Activated effector memory CD4-positive, alpha-beta T cell treated with Interleukin-2 at 50 U/mL for 16 hours (primary cell): ENCODE data around the gene CMIP.
"Not testable (repeated sequence)": the region's sequence is repeated elsewhere in the genome, so short reads cannot be mapped to it uniquely, and the experiment has no call there.

Experiments used
- DNase-seq: peaks from one replicate; pipeline ENCODE4 v3.0.0-alpha.2; 2020

CMIP gene

DNA sequence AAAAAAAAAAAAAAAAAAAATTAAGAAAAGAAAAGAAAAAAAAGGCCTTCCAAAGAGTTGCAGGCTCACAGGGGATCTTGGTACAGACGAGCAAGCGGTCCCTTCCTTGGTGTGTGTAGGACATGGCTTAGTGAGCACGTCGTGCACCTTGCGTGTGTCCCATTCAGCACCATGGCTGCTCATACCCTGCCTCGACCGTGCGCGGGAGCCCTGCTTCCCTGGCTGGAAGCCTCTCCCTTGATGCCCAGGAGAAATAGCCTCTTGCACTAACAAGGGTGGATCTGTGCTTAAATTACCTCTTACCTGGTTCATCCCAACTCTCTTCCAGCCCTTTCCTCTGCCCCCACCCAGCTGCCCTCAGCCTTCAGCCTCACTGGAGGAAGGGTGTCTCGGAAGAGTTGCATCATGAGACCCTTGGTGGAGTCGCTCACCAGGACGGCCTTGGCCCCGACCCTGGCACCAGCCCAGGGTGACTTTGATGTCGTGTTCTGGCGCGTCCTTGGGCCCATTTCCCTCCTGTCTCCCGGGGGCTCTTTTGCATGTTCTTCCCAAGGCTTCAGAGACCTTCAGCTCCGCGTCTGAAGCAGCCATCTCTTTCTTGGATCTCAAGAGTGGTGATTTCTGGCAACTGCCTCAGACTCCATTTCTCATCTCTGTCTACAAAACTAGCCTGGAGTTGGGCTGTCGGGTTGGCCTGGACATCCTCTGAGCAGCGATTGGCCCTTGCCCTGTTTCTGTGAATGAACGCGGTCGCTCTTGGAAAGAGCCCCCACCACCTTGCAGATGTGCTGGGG lies 127.2 kb downstream of the CMIP start:
- DNase-seq = no peak

GRCh38 chr16:81572386-81573144 lies 128.0 kb downstream of the CMIP start:
- DNase-seq = no peak

DNA sequence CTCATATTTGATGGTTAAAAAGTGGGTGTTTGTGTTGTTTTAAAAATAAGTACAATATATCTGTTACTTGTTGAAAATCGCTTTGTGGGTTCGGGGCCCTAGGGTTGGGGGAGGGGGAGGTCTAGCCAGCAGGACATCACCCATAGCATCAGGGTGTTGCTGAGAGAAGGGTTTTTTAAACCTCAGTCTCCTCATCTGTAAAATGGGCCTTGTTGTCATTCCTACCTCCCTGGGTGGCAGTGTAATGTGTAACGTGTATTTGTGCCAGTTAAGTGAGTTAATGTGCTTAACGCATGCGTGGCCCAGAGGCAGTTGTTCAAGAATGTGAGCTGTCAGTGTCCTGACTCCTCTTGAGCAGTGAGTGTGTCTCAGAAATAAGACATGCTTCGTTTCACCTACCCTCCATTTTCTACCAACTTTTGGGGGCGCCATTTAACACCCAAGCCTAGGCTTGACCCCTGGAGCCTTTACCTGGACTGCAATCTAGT lies 129.0 kb downstream of the CMIP start:
- no peak for DNase-seq

DNA sequence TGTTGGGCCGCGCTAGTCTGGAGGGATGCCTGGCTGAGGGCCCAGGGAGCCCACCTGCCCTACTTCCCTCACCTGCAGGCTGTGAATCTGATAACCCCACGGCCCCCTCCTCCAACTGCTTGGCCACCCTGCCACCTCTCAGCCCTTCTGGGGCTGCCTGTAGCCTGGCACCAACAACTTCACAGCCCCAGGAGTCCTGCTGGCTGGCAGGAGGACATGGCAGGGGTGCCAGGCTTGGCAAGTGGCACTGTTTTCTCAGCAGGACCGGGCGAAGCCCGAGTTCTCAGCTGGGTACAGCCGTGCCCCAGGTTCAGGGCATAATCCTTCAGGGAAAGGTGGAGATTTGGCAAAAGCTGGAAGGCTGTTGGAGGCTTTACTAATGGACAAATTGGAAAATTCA lies 129.6 kb downstream of the CMIP start:
- DNase-seq = no peak

- no peak for DNase-seq
Measured at GRCh38 chr16:81575307-81575706, 130.7 kb downstream of the CMIP start.

DNA sequence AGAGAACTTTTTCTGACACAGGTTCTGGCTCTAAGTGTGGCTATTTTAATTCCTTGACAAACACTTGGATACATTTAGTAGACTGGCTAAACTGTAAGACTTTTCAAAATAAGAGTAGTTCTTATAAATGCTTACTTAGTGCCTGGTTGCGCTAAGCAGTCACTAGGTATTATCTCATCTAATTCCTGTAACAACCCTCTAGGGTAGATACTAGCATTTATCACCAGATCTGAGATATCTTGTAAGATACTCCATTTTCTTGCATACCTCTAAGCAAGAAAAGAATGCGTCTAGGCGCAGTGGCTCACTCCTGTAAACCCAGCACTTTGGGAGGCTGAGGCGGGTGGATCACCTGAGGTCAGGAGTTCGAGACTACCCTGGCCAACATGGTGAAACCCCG lies 131.2 kb downstream of the CMIP start:
- no peak for DNase-seq

- no peak for DNase-seq
Measured at GRCh38 chr16:81576696-81577095, 132.1 kb downstream of the CMIP start.

DNA sequence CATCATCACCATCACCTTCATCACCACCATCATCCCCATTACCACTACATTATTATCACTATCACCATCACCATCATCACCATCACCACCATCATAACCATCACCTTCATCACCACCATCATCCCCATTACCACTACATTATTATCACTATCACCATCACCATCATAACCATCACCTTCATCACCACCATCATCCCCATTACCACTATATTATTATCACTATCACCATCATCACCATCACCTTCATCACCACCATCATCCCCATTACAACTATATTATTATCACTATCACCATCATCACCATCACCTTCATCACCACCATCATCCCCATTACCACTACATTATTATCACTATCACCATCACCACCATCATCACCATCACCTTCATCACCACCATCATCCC lies 132.7 kb downstream of the CMIP start:
- DNase-seq = not testable (repeated sequence)

DNA sequence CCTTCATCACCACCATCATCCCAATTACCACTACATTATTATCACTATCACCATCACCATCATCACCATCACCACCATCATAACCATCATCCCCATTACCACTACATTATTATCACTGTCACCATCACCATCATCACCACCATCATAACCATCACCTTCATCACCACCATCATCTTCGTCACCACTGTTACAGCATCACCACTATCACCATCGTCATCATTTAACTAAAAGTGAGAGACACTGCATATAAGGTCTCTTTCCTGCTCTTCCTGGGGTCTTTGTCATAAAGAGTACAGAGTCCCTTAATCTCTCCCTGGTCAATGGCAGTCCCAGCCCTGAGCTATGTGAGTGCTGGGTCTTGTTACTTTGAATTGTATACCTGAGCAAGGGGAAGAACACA lies 133.5 kb downstream of the CMIP start:
- no peak for DNase-seq

DNA sequence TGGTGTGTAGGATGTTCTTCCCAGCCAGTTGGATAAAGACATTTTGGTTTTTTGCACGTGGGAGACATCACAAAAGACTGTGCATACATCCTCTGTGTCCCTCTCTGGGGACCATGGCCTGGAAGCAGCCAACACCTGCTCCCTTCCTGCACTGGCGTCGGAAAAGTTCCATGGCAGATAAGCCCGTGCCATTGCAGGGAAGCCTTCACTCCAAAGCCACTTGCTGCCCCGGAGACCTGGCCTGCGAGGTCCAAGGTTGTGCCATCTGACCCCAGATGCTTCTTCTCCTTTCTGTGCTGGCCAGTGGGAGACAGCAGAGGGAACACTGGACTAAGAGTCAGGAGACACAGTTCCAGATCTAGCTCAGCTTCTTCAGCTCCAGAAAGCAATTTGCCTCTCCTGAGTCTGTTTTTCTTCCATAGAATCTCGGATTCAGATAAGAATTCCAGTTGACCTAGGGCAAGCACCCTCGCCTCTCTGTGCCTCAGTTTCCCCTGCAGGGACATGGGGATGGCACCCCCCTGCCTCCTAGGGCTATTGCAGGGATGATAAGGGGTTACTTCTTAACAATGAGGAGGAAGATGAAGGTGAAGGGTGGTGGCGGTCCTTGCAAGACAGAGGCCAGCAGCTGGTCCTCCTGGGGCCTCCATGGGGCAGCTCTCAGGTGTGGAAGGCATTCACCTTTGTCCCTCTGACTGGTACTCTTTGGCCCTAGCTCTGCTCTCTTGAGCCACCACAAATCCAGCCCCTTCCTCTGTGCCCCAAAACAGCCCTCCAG lies 134.2 kb downstream of the CMIP start:
- DNase-seq = no peak

DNA sequence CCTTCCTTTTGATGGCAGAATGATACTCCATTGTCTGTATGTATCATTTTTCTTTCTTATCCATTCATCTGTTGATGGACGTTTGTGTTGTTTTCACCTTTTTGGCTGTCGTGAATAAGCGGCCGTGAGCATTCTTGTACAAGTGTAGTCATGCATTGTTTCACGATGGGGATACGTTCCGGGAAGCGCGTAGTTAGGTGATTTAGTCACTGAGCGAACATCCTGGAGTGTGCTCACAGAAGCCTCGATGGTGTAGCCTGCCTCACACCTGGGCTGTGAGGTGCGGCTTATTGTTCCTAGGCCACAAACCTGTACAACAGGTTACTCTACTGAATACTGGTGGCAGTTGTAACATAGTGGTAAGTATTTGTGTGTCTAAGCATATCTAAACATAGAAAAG lies 136.5 kb downstream of the CMIP start:
- DNase-seq = no peak

DNA sequence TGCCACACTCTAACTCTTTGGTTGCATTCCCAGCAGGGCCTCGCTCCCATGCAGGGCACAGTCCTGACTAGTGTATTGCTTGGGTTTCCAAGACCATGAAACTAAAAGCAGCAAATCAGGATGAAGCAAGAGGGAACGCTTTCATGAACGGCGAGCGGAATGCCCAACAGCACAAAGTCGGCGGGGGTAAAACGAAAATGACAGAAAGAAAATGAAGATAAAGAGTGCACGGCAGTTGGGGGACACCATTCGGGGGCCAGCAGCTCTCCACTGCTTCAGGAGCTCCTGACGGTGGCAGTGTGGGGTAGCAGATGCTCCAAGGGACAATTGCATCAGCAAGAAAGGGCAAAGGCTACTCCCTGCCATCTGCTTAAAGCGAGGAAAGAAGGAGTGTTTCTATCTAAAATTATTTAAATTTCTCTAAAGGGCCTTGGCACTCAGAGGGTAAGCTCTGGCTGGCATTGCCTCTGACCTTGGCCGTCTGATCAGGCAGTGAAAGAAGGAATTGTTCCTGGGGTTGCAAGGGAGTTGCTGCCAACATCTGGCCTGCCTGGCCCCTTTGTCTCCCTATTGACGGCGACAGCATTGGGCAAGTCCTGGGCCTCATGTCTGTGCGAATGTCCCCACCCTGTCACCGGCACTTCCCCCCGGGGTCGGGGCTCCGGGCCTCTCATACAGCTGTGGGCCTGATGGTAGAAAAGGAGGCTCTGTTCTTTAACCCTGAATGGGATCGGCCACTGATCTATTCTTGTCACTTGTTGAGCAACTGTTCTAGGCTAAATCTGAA lies 138.2 kb downstream of the CMIP start:
- DNase-seq = no peak

GRCh38 chr16:81583893-81584631 lies 139.5 kb downstream of the CMIP start:
- no peak for DNase-seq

- no peak for DNase-seq
Measured at GRCh38 chr16:81585785-81586184, 141.2 kb downstream of the CMIP start.

- DNase-seq = no peak
Measured at GRCh38 chr16:81586417-81586816, 141.8 kb downstream of the CMIP start.

DNA sequence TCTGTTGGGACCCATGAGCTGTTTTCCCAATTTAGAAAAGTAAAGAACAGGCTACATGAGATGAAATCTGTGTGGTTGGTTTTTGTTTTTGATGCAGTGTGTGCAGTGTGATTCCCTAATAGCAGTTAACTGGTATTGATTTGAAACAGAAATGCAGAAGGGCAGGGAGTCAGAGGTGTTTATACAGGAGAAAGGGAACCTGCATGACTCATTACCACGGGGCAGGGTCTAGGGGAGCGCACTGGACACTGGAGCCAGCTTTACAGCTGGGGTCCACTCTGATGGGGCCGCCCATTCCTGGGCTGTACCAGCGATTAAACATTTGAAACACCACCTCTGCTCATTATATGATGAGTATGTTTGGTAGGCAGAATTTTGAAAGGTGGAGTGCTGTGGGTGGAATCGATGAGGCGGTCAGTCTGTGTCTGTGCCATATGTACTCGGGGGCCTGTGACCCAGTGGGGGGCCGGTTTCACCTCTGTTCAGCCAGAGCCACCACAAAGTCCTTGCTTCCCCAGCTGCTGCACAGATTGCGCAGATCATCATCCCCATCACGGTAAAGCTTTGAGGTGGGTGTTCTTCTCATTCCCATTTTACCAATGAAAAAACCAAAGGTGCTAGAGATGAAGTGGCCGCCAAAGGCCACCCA lies 142.5 kb downstream of the CMIP start:
- DNase-seq = no peak

DNA sequence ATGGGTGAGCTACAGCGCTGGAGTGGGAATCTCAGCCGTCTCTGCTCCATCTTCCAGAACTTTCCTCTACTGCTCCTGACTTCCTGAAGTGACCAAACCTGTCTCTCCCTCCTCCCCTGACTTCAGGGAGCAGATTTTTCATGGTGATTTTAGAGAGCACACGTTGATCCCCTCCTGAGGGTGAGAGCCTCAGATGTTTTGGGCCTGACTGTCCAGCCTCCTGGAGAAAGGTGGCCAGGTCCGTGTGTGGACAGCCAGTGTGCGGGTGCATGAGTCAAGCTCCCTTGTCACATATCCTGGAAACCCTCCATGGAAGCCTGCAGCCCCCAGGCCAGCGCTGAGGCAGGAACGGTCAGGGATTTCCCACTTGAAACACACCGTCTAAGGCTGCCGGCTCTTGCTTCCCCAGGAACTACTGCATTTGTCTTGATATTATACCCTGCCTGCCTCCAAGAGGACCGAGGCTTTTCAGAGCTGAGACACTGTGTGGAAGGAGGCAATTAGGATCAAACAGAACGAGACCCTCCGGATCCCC lies 143.1 kb downstream of the CMIP start:
- no peak for DNase-seq

- no peak for DNase-seq
Measured at GRCh38 chr16:81588326-81589081, 143.9 kb downstream of the CMIP start.

- no peak for DNase-seq
Measured at GRCh38 chr16:81589975-81590650, 145.5 kb downstream of the CMIP start.
